Ascending aorta (tissue), 2 donors: ENCODE data around the gene TCTN1. TPM values are rescaled to one million over a fixed set of nuclear protein-coding genes. Genes with fewer than 3 reads are reported as not detected.

Experiments used
- DNase-seq, 2 donors: peaks; one replicate each; pipeline ENCODE4 v3.0.0-alpha.2; 2019; ENCODE audit warnings: low spot score in 2 of 2
- H3K27ac ChIP-seq, 2 donors: fragments of 200-600 bp; sonication (generic); one replicate each; pipeline ENCODE4 v1.5.1; 2016 to 2017; ENCODE audit warnings: mild to moderate bottlenecking in 1 of 2
- H3K27me3 ChIP-seq: fragments of 200-600 bp; sonication (generic); one replicate; pipeline ENCODE4 v1.5.1; 2017
- H3K36me3 ChIP-seq, 2 donors: fragments of 200-600 bp; sonication (generic); one replicate each; pipeline ENCODE4 v1.5.1; 2016
- H3K4me1 ChIP-seq, 2 donors: fragments of 200-600 bp; sonication (generic); one replicate each; pipeline ENCODE4 v1.5.1; 2016 to 2017; ENCODE audit warnings: mild to moderate bottlenecking in 1 of 2
- H3K4me3 ChIP-seq, 2 donors: fragments of 200-600 bp; sonication (generic); one replicate each; pipeline ENCODE4 v1.5.1; 2016 to 2017; ENCODE audit warnings: mild to moderate bottlenecking in 1 of 2
- H3K9me3 ChIP-seq, 2 donors: fragments of 200-600 bp; sonication (generic); one replicate each; pipeline ENCODE4 v1.5.1; 2016
- CTCF ChIP-seq, 3 experiments: fragments of 200-600 bp in 2 of 3; fragments of 450-650 bp in 1 of 3; sonication (generic) in 2 of 3; IDR thresholded peaks; one replicate each; pipeline ENCODE4 v1.5.1; 2016 to 2019; ENCODE audit warnings: antibody characterized with exemption in 3 of 3, mild to moderate bottlenecking in 1 of 3, moderate library complexity in 1 of 3
- intact Hi-C: fragments of 100-400 bp; cut with DNase I; formaldehyde crosslinking; loops from one replicate; pipeline ENCODE4 v1.15.1; 2023
- total RNA-seq: library from RNA; depleted of rRNA; stranded (reverse); fragments of >200 nt; gene quantifications from one replicate; pipeline ENCODE4 v1.1.0, GENCODE V29; 2016

The TCTN1 gene
- total RNA-seq, 1 donor from 2014 or later: 28.4 TPM

- DNase-seq: no peak
- H3K9me3 ChIP-seq: peaks cover 21 to 27% of the 10 kb centered on the region in 2 donors
- H3K36me3 ChIP-seq: no peaks in the 10 kb centered on the region
- no peaks in the 10 kb centered on the region for H3K4me1 ChIP-seq
- no peak overlapping the region for H3K4me3 ChIP-seq
- no peak overlapping the region for H3K27ac ChIP-seq
- no peak for TF ChIP-seq CTCF (IDR thresholded peaks at IDR 0.05)
- intact Hi-C loops: no loop called here
- no peaks in the 10 kb centered on the region for H3K27me3 ChIP-seq
Measured at GRCh38 chr12:110669193-110669502, 55.2 kb downstream of the TCTN1 start.

GRCh38 chr12:110670161-110670701, 56.3 kb downstream of the TCTN1 start:
- Histone ChIP-seq H3K36me3 (no peaks in the 10 kb centered on the region), H3K27me3 (no peaks in the 10 kb centered on the region), H3K27ac (no peak overlapping the region), H3K9me3 (peaks cover 14 to 22% of the 10 kb centered on the region in 2 donors), H3K4me3 (no peak overlapping the region), H3K4me1 (no peaks in the 10 kb centered on the region)
- intact Hi-C loops: no loop called here
- TF ChIP-seq CTCF (IDR thresholded peaks at IDR 0.05): no peak
- no peak for DNase-seq

- no peak for TF ChIP-seq CTCF (IDR thresholded peaks at IDR 0.05)
Measured at GRCh38 chr12:110676171-110676570, 62.2 kb downstream of the TCTN1 start.

GRCh38 chr12:110677206-110677911, 63.4 kb downstream of the TCTN1 start:
- no peaks in the 10 kb centered on the region for H3K27me3 ChIP-seq
- intact Hi-C loops: no loop called here
- H3K4me1 ChIP-seq: no peaks in the 10 kb centered on the region
- peaks cover 0 to 6% of the 10 kb centered on the region in 2 donors for H3K9me3 ChIP-seq
- TF ChIP-seq CTCF (IDR thresholded peaks at IDR 0.05): no peak
- no peak overlapping the region for H3K4me3 ChIP-seq
- H3K27ac ChIP-seq: no peak overlapping the region
- no peaks in the 10 kb centered on the region for H3K36me3 ChIP-seq
- no peak for DNase-seq

More at GRCh38 chr12:110676171-110676570, 62.2 kb downstream of the TCTN1 start:
- Histone ChIP-seq H3K27me3 (no peaks in the 10 kb centered on the region), H3K4me3 (no peak overlapping the region), H3K36me3 (no peaks in the 10 kb centered on the region), H3K4me1 (no peaks in the 10 kb centered on the region), H3K9me3 (peaks cover 0 to 6% of the 10 kb centered on the region in 2 donors), H3K27ac (no peak overlapping the region)
- intact Hi-C loops: no loop called here
- DNase-seq: no peak

GRCh38 chr12:110677982-110678381, 64.1 kb downstream of the TCTN1 start:
- peaks cover 0 to 6% of the 10 kb centered on the region in 2 donors for H3K9me3 ChIP-seq
- no peak for DNase-seq
- no peak overlapping the region for H3K4me3 ChIP-seq
- TF ChIP-seq CTCF (IDR thresholded peaks at IDR 0.05): no peak
- intact Hi-C loops: no loop called here
- no peaks in the 10 kb centered on the region for H3K27me3 ChIP-seq
- no peak overlapping the region for H3K27ac ChIP-seq
- no peaks in the 10 kb centered on the region for H3K4me1 ChIP-seq
- H3K36me3 ChIP-seq: no peaks in the 10 kb centered on the region
